Fibroblast of lung (primary cell): Measurements from ENCODE around the gene CYP1A2.

ENCODE experiments used
- EZH2 ChIP-seq: IDR thresholded peaks from 2 replicates; pipeline ENCODE4 v1.5.1; 2012; ENCODE audit warnings: low read length, control low read depth, mild to moderate bottlenecking; ENCODE audit errors: missing control alignments
- TF ChIP-seq, protein P1 (sequence below), 2 donors: IDR thresholded peaks in 1 of 2; conservative IDR thresholded peaks in 1 of 2; 1 replicate in 1 of 2; 2 replicates in 1 of 2; pipeline ENCODE4 v1.5.1; 2011 to 2012; ENCODE audit warnings: low read length in 2 of 2, control low read depth in 1 of 2, inconsistent platforms in 1 of 2, low read depth in 1 of 2, mild to moderate bottlenecking in 1 of 2

DNA sequence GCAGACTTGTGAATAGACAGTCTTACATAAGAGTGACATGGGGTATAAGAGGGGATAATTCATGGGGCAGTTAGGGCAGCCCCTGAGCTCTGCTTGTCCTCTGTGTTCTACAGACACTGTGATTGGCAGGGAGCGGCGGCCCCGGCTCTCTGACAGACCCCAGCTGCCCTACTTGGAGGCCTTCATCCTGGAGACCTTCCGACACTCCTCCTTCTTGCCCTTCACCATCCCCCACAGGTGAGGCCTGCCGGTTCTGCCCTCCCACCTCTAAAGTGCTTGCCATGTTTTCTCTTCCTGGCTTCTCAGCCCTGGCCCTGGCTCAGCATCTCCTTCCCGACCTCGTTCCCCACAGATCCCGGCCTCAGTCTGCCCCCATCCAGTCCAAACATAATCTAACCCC lies 3.4 kb downstream of the CYP1A2 start:
- TF ChIP-seq, protein P1, sequence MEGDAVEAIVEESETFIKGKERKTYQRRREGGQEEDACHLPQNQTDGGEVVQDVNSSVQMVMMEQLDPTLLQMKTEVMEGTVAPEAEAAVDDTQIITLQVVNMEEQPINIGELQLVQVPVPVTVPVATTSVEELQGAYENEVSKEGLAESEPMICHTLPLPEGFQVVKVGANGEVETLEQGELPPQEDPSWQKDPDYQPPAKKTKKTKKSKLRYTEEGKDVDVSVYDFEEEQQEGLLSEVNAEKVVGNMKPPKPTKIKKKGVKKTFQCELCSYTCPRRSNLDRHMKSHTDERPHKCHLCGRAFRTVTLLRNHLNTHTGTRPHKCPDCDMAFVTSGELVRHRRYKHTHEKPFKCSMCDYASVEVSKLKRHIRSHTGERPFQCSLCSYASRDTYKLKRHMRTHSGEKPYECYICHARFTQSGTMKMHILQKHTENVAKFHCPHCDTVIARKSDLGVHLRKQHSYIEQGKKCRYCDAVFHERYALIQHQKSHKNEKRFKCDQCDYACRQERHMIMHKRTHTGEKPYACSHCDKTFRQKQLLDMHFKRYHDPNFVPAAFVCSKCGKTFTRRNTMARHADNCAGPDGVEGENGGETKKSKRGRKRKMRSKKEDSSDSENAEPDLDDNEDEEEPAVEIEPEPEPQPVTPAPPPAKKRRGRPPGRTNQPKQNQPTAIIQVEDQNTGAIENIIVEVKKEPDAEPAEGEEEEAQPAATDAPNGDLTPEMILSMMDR (conservative IDR thresholded peaks at IDR 0.05 in 1 of 2, IDR thresholded peaks at IDR 0.05 in 1 of 2; ENCODE audit: low read depth in 1 of 2, low read length in 2 of 2): no peak
- no peak for TF ChIP-seq EZH2
